WTC11 (cell line): ENCODE data around the gene ARHGEF10L.

ENCODE experiments used
- ATF3 ChIP-seq: sonication (generic); formaldehyde crosslinking; conservative IDR thresholded peaks from 2 replicates; pipeline ENCODE4 v1.8.1; 2022; ENCODE audit warnings: mild to moderate bottlenecking, missing genetic modification reagents
- CBFB ChIP-seq: sonication (generic); formaldehyde crosslinking; IDR thresholded peaks from 2 replicates; pipeline ENCODE4 v1.8.1; 2022; ENCODE audit warnings: mild to moderate bottlenecking, low read depth, missing genetic modification reagents
- CTCF ChIP-seq: fragments of 200-600 bp; IDR thresholded peaks from 2 replicates; pipeline ENCODE4 v1.8.0; 2022; ENCODE audit warnings: antibody characterized with exemption
- E2F5 ChIP-seq: sonication (generic); formaldehyde crosslinking; IDR thresholded peaks from 2 replicates; pipeline ENCODE4 v1.8.1; 2022; ENCODE audit warnings: mild to moderate bottlenecking, moderate library complexity, missing genetic modification reagents
- FOXP1 ChIP-seq: sonication (generic); formaldehyde crosslinking; IDR thresholded peaks from 2 replicates; pipeline ENCODE4 v1.8.0; 2022; ENCODE audit warnings: missing genetic modification reagents, mild to moderate bottlenecking, moderate library complexity, borderline replicate concordance
- HMGXB4 ChIP-seq: sonication (generic); formaldehyde crosslinking; IDR thresholded peaks from 2 replicates; pipeline ENCODE4 v1.8.1; 2023; ENCODE audit warnings: mild to moderate bottlenecking, moderate library complexity, missing genetic modification reagents
- MYBL2 ChIP-seq: sonication (generic); formaldehyde crosslinking; IDR thresholded peaks from 2 replicates; pipeline ENCODE4 v1.8.1; 2023; ENCODE audit warnings: mild to moderate bottlenecking, moderate library complexity, missing genetic modification reagents
- PRDM15 ChIP-seq: sonication (generic); formaldehyde crosslinking; IDR thresholded peaks from 2 replicates; pipeline ENCODE4 v1.8.0; 2022; ENCODE audit warnings: missing genetic modification reagents
- USF1 ChIP-seq: sonication (generic); formaldehyde crosslinking; IDR thresholded peaks from 2 replicates; pipeline ENCODE4 v1.8.0; 2022; ENCODE audit warnings: mild to moderate bottlenecking, missing genetic modification reagents

GRCh38 chr1:17544776-17545350 lies 5.4 kb downstream of the ARHGEF10L start:
- TF ChIP-seq CTCF, result no peak
- no peak for TF ChIP-seq USF1 (CRISPR knock-in tag)
- no peak for TF ChIP-seq E2F5
- TF ChIP-seq HMGXB4 (CRISPR knock-in tag), result no peak
- TF ChIP-seq CBFB, result no peak
- no peak for TF ChIP-seq FOXP1 (CRISPR knock-in tag)
- no peak for TF ChIP-seq ATF3 (CRISPR knock-in tag)
- no peak for TF ChIP-seq MYBL2 (CRISPR knock-in tag)
- no peak for TF ChIP-seq PRDM15 (CRISPR knock-in tag)
